Gastroesophageal sphincter (tissue), 4 donors: ENCODE data around the gene CD276. TPM values are rescaled to one million over a fixed set of nuclear protein-coding genes. Genes with fewer than 3 reads are reported as not detected.

Experiments used
- ATAC-seq: fragments of 150-250 bp; one replicate; pipeline ENCODE4 v1.9.1; 2016; ENCODE audit warnings: mild to moderate bottlenecking, moderate library complexity
- H3K27ac ChIP-seq, 4 donors: fragments of 200-600 bp; sonication (generic) in 3 of 4; 1 replicate in 3 of 4; 2 replicates in 1 of 4; pipeline ENCODE4 v1.5.1; 2016 to 2019
- H3K27me3 ChIP-seq: fragments of 200-600 bp; sonication (generic); one replicate; pipeline ENCODE4 v1.5.1; 2019
- H3K36me3 ChIP-seq, 2 donors: fragments of 200-600 bp; sonication (generic); one replicate each; pipeline ENCODE4 v1.5.1; 2019; ENCODE audit warnings: control low read depth in 1 of 2
- H3K4me1 ChIP-seq, 3 donors: fragments of 200-600 bp; sonication (generic); 1 replicate in 2 of 3; 2 replicates in 1 of 3; pipeline ENCODE4 v1.5.1; 2016 to 2019; ENCODE audit warnings: control low read depth in 2 of 3
- H3K4me3 ChIP-seq, 2 donors: fragments of 200-600 bp; sonication (generic); one replicate each; pipeline ENCODE4 v1.5.1; 2019; ENCODE audit warnings: mild to moderate bottlenecking in 1 of 2, moderate library complexity in 1 of 2
- H3K9me3 ChIP-seq, 3 donors: fragments of 200-600 bp; sonication (generic); one replicate each; pipeline ENCODE4 v1.5.1; 2017 to 2019; ENCODE audit warnings: control low read depth in 2 of 3
- CTCF ChIP-seq, 4 experiments: fragments of 200-600 bp in 2 of 4; fragments of 450-650 bp in 2 of 4; sonication (generic) in 1 of 4; IDR thresholded peaks; one replicate each; pipeline ENCODE4 v1.5.1; 2017 to 2019; ENCODE audit warnings: antibody characterized with exemption in 4 of 4, mild to moderate bottlenecking in 2 of 4, moderate library complexity in 2 of 4
- EP300 ChIP-seq: sonication (generic); formaldehyde crosslinking; IDR thresholded peaks from one replicate; pipeline ENCODE4 v1.6.1; 2017; ENCODE audit warnings: antibody characterized with exemption, mild to moderate bottlenecking
- POLR2A ChIP-seq, 2 donors: fragments of 450-650 bp; IDR thresholded peaks; one replicate each; pipeline ENCODE4 v1.6.1; 2017; ENCODE audit warnings: antibody characterized with exemption in 2 of 2, mild to moderate bottlenecking in 2 of 2, moderate library complexity in 1 of 2
- POLR2AphosphoS5 ChIP-seq: sonication (generic); formaldehyde crosslinking; IDR thresholded peaks from one replicate; pipeline ENCODE4 v1.6.1; 2017; ENCODE audit warnings: antibody characterized with exemption
- WGBS, 2 donors: methylation state at CpG; one replicate each; pipeline ENCODE4 v1.1.5; 2018; ENCODE audit warnings: low coverage in 1 of 2; 5-methylcytosine and 5-hydroxymethylcytosine counted together
- total RNA-seq, 4 donors: library from RNA; depleted of rRNA; stranded (reverse); fragments of >200 nt; gene quantifications; one replicate each; pipeline ENCODE4 v1.1.0, GENCODE V29; 2016

CD276 gene
- total RNA-seq, 4 donors from 2014 or later = 34.7 to 61.5 (median 48.0) TPM

DNA sequence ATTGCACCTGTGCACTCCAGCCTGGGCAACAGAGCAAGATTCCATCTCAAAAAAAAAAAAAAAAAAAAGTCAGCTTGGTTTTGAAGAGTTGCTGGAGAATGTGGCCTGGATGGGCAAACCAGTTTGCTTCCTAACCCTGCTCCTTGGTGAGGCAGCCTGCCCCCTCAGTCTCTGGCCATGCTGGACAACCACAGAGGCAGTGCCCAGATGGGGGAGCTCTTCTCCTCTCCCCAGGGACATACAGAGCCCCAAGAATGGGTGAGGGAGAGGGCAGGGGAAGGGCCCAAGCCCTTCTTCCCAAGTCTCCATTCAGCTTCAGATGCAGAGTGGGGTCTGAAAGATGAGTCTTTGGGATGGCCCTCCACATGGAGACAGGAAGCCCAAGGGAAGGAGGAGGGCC lies 27.9 kb downstream of the CD276 start:
- Histone ChIP-seq H3K36me3 (peaks cover 0 to 76% of the 10 kb centered on the region in 2 donors), H3K4me1 (peaks cover 0 to 10% (median 0%) of the 10 kb centered on the region in 3 donors)
- no peak for ATAC-seq

GRCh38 chr15:73714695-73715301 lies 30.6 kb downstream of the CD276 start:
- H3K27ac ChIP-seq = no peak overlapping the region
- H3K4me3 ChIP-seq = no peak overlapping the region
- TF ChIP-seq POLR2A (IDR thresholded peaks at IDR 0.05) = no peak
- TF ChIP-seq CTCF (IDR thresholded peaks at IDR 0.05) = no peak
- no peak for TF ChIP-seq EP300
- no peak for TF ChIP-seq POLR2AphosphoS5
- 67 to 93% methylated on average over 3 to 4 of the region's 5 CpGs for WGBS, 2 donors
- no peaks in the 10 kb centered on the region for H3K27me3 ChIP-seq
- peaks cover 0 to 13% (median 0%) of the 10 kb centered on the region in 3 donors for H3K4me1 ChIP-seq
- H3K36me3 ChIP-seq = peaks cover 0 to 50% of the 10 kb centered on the region in 2 donors
- ATAC-seq = no peak
- no peaks in the 10 kb centered on the region for H3K9me3 ChIP-seq

More for the DNA sequence above, 27.9 kb downstream of the CD276 start:
- H3K9me3 ChIP-seq = no peaks in the 10 kb centered on the region
- no peak overlapping the region for H3K4me3 ChIP-seq
- H3K27me3 ChIP-seq = no peaks in the 10 kb centered on the region
- no peak for TF ChIP-seq CTCF (IDR thresholded peaks at IDR 0.05)
- TF ChIP-seq POLR2AphosphoS5 = no peak
- H3K27ac ChIP-seq = no peak overlapping the region

DNA sequence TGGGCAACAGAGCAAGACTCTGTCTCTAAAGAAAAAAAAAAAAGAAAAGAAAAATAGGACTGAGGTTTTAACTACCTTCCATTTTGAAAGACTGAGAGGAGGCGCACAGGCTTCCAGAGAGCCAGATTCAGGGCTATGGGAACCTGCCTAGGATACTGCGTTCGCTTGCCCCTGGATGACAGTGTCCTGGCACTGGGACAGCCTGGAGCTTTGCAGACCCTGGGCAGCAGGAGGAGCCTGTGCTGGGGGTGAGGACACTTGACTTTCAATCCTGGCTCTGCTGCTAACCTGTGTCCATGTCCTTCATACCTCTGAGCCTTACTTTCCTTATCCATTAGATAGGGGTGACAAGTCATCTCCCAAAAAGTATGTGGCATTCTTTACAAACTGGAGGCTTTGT lies 31.2 kb downstream of the CD276 start:
- H3K27ac ChIP-seq = no peak overlapping the region
- no peak for ATAC-seq
- H3K36me3 ChIP-seq = peaks cover 0 to 44% of the 10 kb centered on the region in 2 donors

DNA sequence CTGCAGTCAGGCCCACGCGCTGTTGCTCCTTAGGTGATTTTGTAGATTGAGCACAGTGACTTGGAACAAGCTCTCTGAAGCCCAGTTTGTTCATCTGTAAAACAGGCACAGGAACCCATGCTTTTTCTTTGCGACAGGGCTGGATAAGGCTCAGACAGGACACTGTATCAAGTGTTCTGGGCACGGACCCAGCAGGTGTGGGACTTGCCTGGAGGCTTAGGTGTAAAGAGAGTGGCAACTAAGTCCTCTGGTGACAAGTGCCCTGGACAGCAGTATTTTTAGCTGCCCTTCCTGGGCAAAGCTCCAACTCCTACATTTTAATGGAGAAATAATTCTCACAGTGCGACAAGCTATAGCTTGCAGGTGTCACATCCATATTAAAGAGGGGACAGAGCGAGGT lies 32.2 kb downstream of the CD276 start:
- TF ChIP-seq EP300 (no peak), POLR2A (IDR thresholded peaks at IDR 0.05) (no peak), POLR2AphosphoS5 (no peak), CTCF (IDR thresholded peaks at IDR 0.05) (no peak)
- Histone ChIP-seq H3K27ac (no peak overlapping the region), H3K4me1 (peaks cover 0 to 13% (median 0%) of the 10 kb centered on the region in 3 donors), H3K9me3 (no peaks in the 10 kb centered on the region), H3K36me3 (peaks cover 0 to 34% of the 10 kb centered on the region in 2 donors), H3K27me3 (no peaks in the 10 kb centered on the region), H3K4me3 (no peak overlapping the region)
- ATAC-seq = no peak
- 69 to 83% methylated on average over 1 to 5 of the region's 6 CpGs for WGBS, 2 donors

More for the DNA sequence above, 31.2 kb downstream of the CD276 start:
- H3K4me3 ChIP-seq = no peak overlapping the region
- no peaks in the 10 kb centered on the region for H3K9me3 ChIP-seq
- no peaks in the 10 kb centered on the region for H3K27me3 ChIP-seq
- peaks cover 0 to 13% (median 0%) of the 10 kb centered on the region in 3 donors for H3K4me1 ChIP-seq
- TF ChIP-seq POLR2AphosphoS5 (no peak), POLR2A (IDR thresholded peaks at IDR 0.05) (no peak), CTCF (IDR thresholded peaks at IDR 0.05) (no peak), EP300 (no peak)
- WGBS, 2 donors = 70 to 77% methylated on average over 2 to 3 of the region's 3 CpGs

DNA sequence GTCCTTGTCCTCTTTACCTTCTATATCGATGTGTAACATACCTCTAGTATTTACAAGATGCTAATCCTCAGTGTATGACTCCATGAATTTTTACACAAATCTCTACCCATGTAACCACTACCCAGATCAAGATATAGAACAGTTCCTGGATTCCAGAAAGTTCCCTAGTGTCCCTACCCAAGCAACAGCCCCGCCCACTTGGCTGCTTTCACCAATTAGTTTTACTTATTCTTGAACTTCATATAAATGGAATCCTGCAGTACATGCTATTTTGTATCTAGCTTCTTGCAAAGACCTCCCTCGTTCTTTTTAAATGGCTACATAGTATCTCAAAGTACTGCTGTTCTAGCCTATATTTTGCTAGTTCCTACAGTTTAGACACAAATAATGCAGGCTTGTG lies 33.0 kb downstream of the CD276 start:
- peaks cover 0 to 27% of the 10 kb centered on the region in 2 donors for H3K36me3 ChIP-seq
- no peak for ATAC-seq
- H3K9me3 ChIP-seq = no peaks in the 10 kb centered on the region
- no peak overlapping the region for H3K4me3 ChIP-seq
- H3K27me3 ChIP-seq = no peaks in the 10 kb centered on the region
- 64 to 78% methylated on average over 2 to 3 of the region's 3 CpGs for WGBS, 2 donors
- no peak for TF ChIP-seq EP300
- no peak for TF ChIP-seq CTCF (IDR thresholded peaks at IDR 0.05)
- TF ChIP-seq POLR2A (IDR thresholded peaks at IDR 0.05) = no peak
- TF ChIP-seq POLR2AphosphoS5 = no peak
- H3K27ac ChIP-seq = no peak overlapping the region
- peaks cover 0 to 13% (median 0%) of the 10 kb centered on the region in 3 donors for H3K4me1 ChIP-seq
